ENCODE measurements around the gene GDI2. TPM values are rescaled to one million over a fixed set of nuclear protein-coding genes. Genes with fewer than 3 reads are reported as not detected.

GDI2 gene
- total RNA-seq, 1 experiment from 2014 or later = 144 TPM

- Histone ChIP-seq H3K4me1 (ENCODE audit: control insufficient read depth in 1 of 2, insufficient read depth in 2 of 2, low read length in 2 of 2) (no peaks in the 10 kb centered on the region), H3K9me2 (ENCODE audit: insufficient read depth) (no peaks in the 10 kb centered on the region), H3K9me3 (ENCODE audit: control insufficient read depth in 1 of 2, insufficient read depth in 1 of 2, low read depth in 1 of 2, low read length in 2 of 2) (no peaks in the 10 kb centered on the region), H3K4me3 (replicated peaks in 1 of 2; ENCODE audit: low read depth in 1 of 2, low read length in 2 of 2) (no peak overlapping the region), H3K27me3 (ENCODE audit: insufficient read depth, low read length) (no peaks in the 10 kb centered on the region), H3K9ac (ENCODE audit: low read length) (no peak overlapping the region), H3K4me2 (ENCODE audit: low read length) (no peak overlapping the region), H2AFZ (ENCODE audit: low read depth, low read length, poor library complexity, severe bottlenecking) (no peak overlapping the region), H4K20me1 (ENCODE audit: insufficient read depth) (peaks cover 6% of the 10 kb centered on the region; the same call in 1 of the 2 replicates), H3K36me3 (ENCODE audit: control insufficient read depth in 1 of 2, insufficient read depth in 2 of 2, low read length in 2 of 2) (peaks cover 37 to 68% of the 10 kb centered on the region in 2 experiments), H3K27ac (ENCODE audit: low read depth, low read length) (no peak overlapping the region), H3K79me2 (ENCODE audit: insufficient read depth, low read length) (peaks cover 48% of the 10 kb centered on the region)
- TF ChIP-seq EZH2phosphoT487 (IDR thresholded peaks at IDR 0.05; ENCODE audit: borderline replicate concordance) = no peak
- no peak for TF ChIP-seq YY1 (IDR thresholded peaks at IDR 0.05; ENCODE audit: extremely low read depth, insufficient replicate concordance, low read depth, low read length)
- TF ChIP-seq CEBPB (IDR thresholded peaks at IDR 0.05; ENCODE audit: low read depth) = no peak
- TF ChIP-seq RAD21 (IDR thresholded peaks at IDR 0.05; ENCODE audit: low read depth) = no peak
- TF ChIP-seq ZFX (IDR thresholded peaks at IDR 0.05) = no peak
- TF ChIP-seq FOSL1 (IDR thresholded peaks at IDR 0.05; ENCODE audit: low read depth) = no peak
- no peak for TF ChIP-seq SP1 (IDR thresholded peaks at IDR 0.05; ENCODE audit: low read depth)
- intact Hi-C loops (cut with micrococcal nuclease) = no loop called here
- no peak for DNase-seq (ENCODE audit: low read depth, low spot score)
- POLR2A ChIA-PET = no interaction called here
- ATAC-seq = no peak
- BruUV-seq (replicated peaks) = no TSS peak
- CTCF ChIA-PET = no interaction called here
- RAD21 ChIA-PET (ENCODE audit: low non-redundant PET in 1 of 2, low total read pairs in 2 of 2, uncharacterized antibody in 2 of 2, unreplicated experiment in 2 of 2) = no interaction called here
Observed at GRCh38 chr10:5765617-5766016, 47.6 kb downstream of the GDI2 start.

- Histone ChIP-seq H3K9me2 (ENCODE audit: insufficient read depth) (no peaks in the 10 kb centered on the region), H3K9me3 (ENCODE audit: control insufficient read depth in 1 of 2, insufficient read depth in 1 of 2, low read depth in 1 of 2, low read length in 2 of 2) (no peaks in the 10 kb centered on the region), H3K4me2 (ENCODE audit: low read length) (no peak overlapping the region), H3K9ac (ENCODE audit: low read length) (no peak overlapping the region), H2AFZ (ENCODE audit: low read depth, low read length, poor library complexity, severe bottlenecking) (no peak overlapping the region), H3K27me3 (ENCODE audit: insufficient read depth, low read length) (no peaks in the 10 kb centered on the region), H3K4me3 (replicated peaks in 1 of 2; ENCODE audit: low read depth in 1 of 2, low read length in 2 of 2) (no peak overlapping the region), H3K79me2 (ENCODE audit: insufficient read depth, low read length) (peaks cover 43% of the 10 kb centered on the region), H3K4me1 (ENCODE audit: control insufficient read depth in 1 of 2, insufficient read depth in 2 of 2, low read length in 2 of 2) (no peaks in the 10 kb centered on the region), H4K20me1 (ENCODE audit: insufficient read depth) (peaks cover 6% of the 10 kb centered on the region; the same call in 1 of the 2 replicates), H3K27ac (ENCODE audit: low read depth, low read length) (no peak overlapping the region), H3K36me3 (ENCODE audit: control insufficient read depth in 1 of 2, insufficient read depth in 2 of 2, low read length in 2 of 2) (peaks cover 43 to 76% of the 10 kb centered on the region in 2 experiments)
- intact Hi-C loops (cut with micrococcal nuclease) = no loop called here
- ChIA-PET CTCF (no interaction called here), RAD21 (ENCODE audit: low non-redundant PET in 1 of 2, low total read pairs in 2 of 2, uncharacterized antibody in 2 of 2, unreplicated experiment in 2 of 2) (no interaction called here), POLR2A (no interaction called here)
- ATAC-seq (peak; percentile 53), DNase-seq (ENCODE audit: low read depth, low spot score) (no peak)
- BruUV-seq (replicated peaks) = no TSS peak
- TF ChIP-seq ELF1 (IDR thresholded peaks at IDR 0.05; ENCODE audit: borderline replicate concordance, low read depth) (no peak), ZBTB33 (IDR thresholded peaks at IDR 0.05; ENCODE audit: extremely low read depth, insufficient replicate concordance, low read length) (no peak), MAX (IDR thresholded peaks at IDR 0.05) (no peak), CBX3 (IDR thresholded peaks at IDR 0.05; ENCODE audit: low read depth) (no peak), EZH2 (IDR thresholded peaks at IDR 0.05) (no peak), ATF3 (IDR thresholded peaks at IDR 0.05) (no peak), RAD21 (IDR thresholded peaks at IDR 0.05; ENCODE audit: low read depth) (no peak), POLR2AphosphoS5 (IDR thresholded peaks at IDR 0.05; ENCODE audit: low read depth, low read length) (no peak), SP1 (IDR thresholded peaks at IDR 0.05; ENCODE audit: low read depth) (no peak), TCF7L2 (IDR thresholded peaks at IDR 0.05; ENCODE audit: borderline replicate concordance, extremely low read depth, insufficient read depth, insufficient read length) (no peak), FOSL1 (IDR thresholded peaks at IDR 0.05; ENCODE audit: low read depth) (no peak), EZH2phosphoT487 (IDR thresholded peaks at IDR 0.05; ENCODE audit: borderline replicate concordance) (no peak), YY1 (IDR thresholded peaks at IDR 0.05; ENCODE audit: extremely low read depth, insufficient replicate concordance, low read depth, low read length) (no peak), JUND (IDR thresholded peaks at IDR 0.05) (no peak), SIN3A (IDR thresholded peaks at IDR 0.05; ENCODE audit: low read depth) (no peak)
Observed at GRCh38 chr10:5764422-5765297, 48.6 kb downstream of the GDI2 start.
